ENCODE measurements around the gene CYP4F3. TPM values are rescaled to one million over a fixed set of nuclear protein-coding genes. Genes with fewer than 3 reads are reported as not detected.
A peak's percentile ranks its signal among the peaks of the same experiment; 100 is the strongest.
"Not testable (repeated sequence)": the region's sequence is repeated elsewhere in the genome, so short reads cannot be mapped to it uniquely, and the experiment has no call there.

Gene CYP4F3
- total and polyA plus RNA-seq, 4 donors = 0.71 to 0.90 TPM; not detected in 2

- Histone ChIP-seq H3K4me3 (ENCODE audit: low read length in 2 of 2) (no peak overlapping the region), H3K36me3 (ENCODE audit: control insufficient read depth in 1 of 2, insufficient read depth in 2 of 2, low read length in 1 of 2) (no peaks in the 10 kb centered on the region), H3K27me3 (ENCODE audit: control insufficient read depth in 1 of 2, insufficient read depth in 2 of 2, low read length in 1 of 2) (no peaks in the 10 kb centered on the region), H3K27ac (ENCODE audit: low read depth in 1 of 2, low read length in 2 of 2) (no peak overlapping the region), H3K4me1 (ENCODE audit: control insufficient read depth in 1 of 2, insufficient read depth in 2 of 2, low read length in 2 of 2) (no peaks in the 10 kb centered on the region), H3K9me3 (ENCODE audit: control insufficient read depth, low read length) (peaks cover 2% of the 10 kb centered on the region)
- 75 to 80% methylated on average over 5 of the region's 5 CpGs for WGBS, 2 donors
- DNase-seq (no peak), ATAC-seq (ENCODE audit: low FRiP score) (no peak)
- intact Hi-C loops (cut with DNase I) = no loop called here
Measured at GRCh38 chr19:15671237-15671821, 30.6 kb downstream of the CYP4F3 start.

GRCh38 chr19:15671891-15672579 is 31.3 kb downstream of the CYP4F3 start:
- intact Hi-C loops (cut with DNase I) = no loop called here

GRCh38 chr19:15672580-15673175 is 32.0 kb downstream of the CYP4F3 start, which contains the start of gene CYP4F12:
CYP4F12 (plus strand) TSS chr19:15673087; CDS start chr19:15673530, 443 bp downstream.
- intact Hi-C loops (cut with DNase I) = no loop called here
- no peaks in the 10 kb centered on the region for H3K4me1 ChIP-seq (ENCODE audit: control insufficient read depth in 1 of 2, insufficient read depth in 2 of 2, low read length in 2 of 2)
- peak; percentile 92 for ATAC-seq (ENCODE audit: low FRiP score)
- peak; percentile 86 to 91 for DNase-seq
- WGBS, 2 donors = 36 to 38% methylated on average over 6 of the region's 6 CpGs
- H3K9me3 ChIP-seq (ENCODE audit: control insufficient read depth, low read length) = no peaks in the 10 kb centered on the region
- H3K27ac ChIP-seq (ENCODE audit: low read depth in 1 of 2, low read length in 2 of 2) = no peak within 1 kb of the TSS
- H3K36me3 ChIP-seq (ENCODE audit: control insufficient read depth in 1 of 2, insufficient read depth in 2 of 2, low read length in 1 of 2) = no peaks in the 10 kb centered on the region
- H3K4me3 ChIP-seq (ENCODE audit: low read length in 2 of 2) = no peak within 1 kb of the TSS
- H3K27me3 ChIP-seq (ENCODE audit: control insufficient read depth in 1 of 2, insufficient read depth in 2 of 2, low read length in 1 of 2) = no peaks in the 10 kb centered on the region

More at GRCh38 chr19:15671891-15672579, 31.3 kb downstream of the CYP4F3 start:
- H3K27ac ChIP-seq (ENCODE audit: low read depth in 1 of 2, low read length in 2 of 2) = no peak overlapping the region
- H3K4me1 ChIP-seq (ENCODE audit: control insufficient read depth in 1 of 2, insufficient read depth in 2 of 2, low read length in 2 of 2) = no peaks in the 10 kb centered on the region
- H3K4me3 ChIP-seq (ENCODE audit: low read length in 2 of 2) = no peak overlapping the region
- no peak for ATAC-seq (ENCODE audit: low FRiP score)
- no peaks in the 10 kb centered on the region for H3K9me3 ChIP-seq (ENCODE audit: control insufficient read depth, low read length)
- H3K27me3 ChIP-seq (ENCODE audit: control insufficient read depth in 1 of 2, insufficient read depth in 2 of 2, low read length in 1 of 2) = no peaks in the 10 kb centered on the region
- WGBS, 2 donors = 56 to 57% methylated on average over 10 of the region's 10 CpGs
- DNase-seq = no peak
- H3K36me3 ChIP-seq (ENCODE audit: control insufficient read depth in 1 of 2, insufficient read depth in 2 of 2, low read length in 1 of 2) = no peaks in the 10 kb centered on the region

GRCh38 chr19:15673176-15673654 is 32.5 kb downstream of the CYP4F3 start:
- intact Hi-C loops (cut with DNase I) = no loop called here
- Histone ChIP-seq H3K9me3 (ENCODE audit: control insufficient read depth, low read length) (no peaks in the 10 kb centered on the region), H3K36me3 (ENCODE audit: control insufficient read depth in 1 of 2, insufficient read depth in 2 of 2, low read length in 1 of 2) (no peaks in the 10 kb centered on the region), H3K27me3 (ENCODE audit: control insufficient read depth in 1 of 2, insufficient read depth in 2 of 2, low read length in 1 of 2) (no peaks in the 10 kb centered on the region), H3K4me1 (ENCODE audit: control insufficient read depth in 1 of 2, insufficient read depth in 2 of 2, low read length in 2 of 2) (no peaks in the 10 kb centered on the region), H3K4me3 (ENCODE audit: low read length in 2 of 2) (no peak overlapping the region), H3K27ac (ENCODE audit: low read depth in 1 of 2, low read length in 2 of 2) (no peak overlapping the region)
- no peak for DNase-seq
- peak; percentile 16 for ATAC-seq (ENCODE audit: low FRiP score)
- 21 to 27% methylated on average over 9 of the region's 9 CpGs for WGBS, 2 donors

- intact Hi-C loops (cut with DNase I) = no loop called here
- Histone ChIP-seq H3K4me3 (ENCODE audit: low read length in 2 of 2) (no peak overlapping the region), H3K27me3 (ENCODE audit: control insufficient read depth in 1 of 2, insufficient read depth in 2 of 2, low read length in 1 of 2) (peaks cover 0 to 2% of the 10 kb centered on the region in 2 donors), H3K27ac (ENCODE audit: low read depth in 1 of 2, low read length in 2 of 2) (no peak overlapping the region), H3K4me1 (ENCODE audit: control insufficient read depth in 1 of 2, insufficient read depth in 2 of 2, low read length in 2 of 2) (no peaks in the 10 kb centered on the region), H3K9me3 (ENCODE audit: control insufficient read depth, low read length) (no peaks in the 10 kb centered on the region), H3K36me3 (ENCODE audit: control insufficient read depth in 1 of 2, insufficient read depth in 2 of 2, low read length in 1 of 2) (no peaks in the 10 kb centered on the region)
- DNase-seq (no peak), ATAC-seq (ENCODE audit: low FRiP score) (no peak)
- 44 to 49% methylated on average over 3 of the region's 3 CpGs for WGBS, 2 donors
Measured at GRCh38 chr19:15675560-15675959, 34.9 kb downstream of the CYP4F3 start.

DNA sequence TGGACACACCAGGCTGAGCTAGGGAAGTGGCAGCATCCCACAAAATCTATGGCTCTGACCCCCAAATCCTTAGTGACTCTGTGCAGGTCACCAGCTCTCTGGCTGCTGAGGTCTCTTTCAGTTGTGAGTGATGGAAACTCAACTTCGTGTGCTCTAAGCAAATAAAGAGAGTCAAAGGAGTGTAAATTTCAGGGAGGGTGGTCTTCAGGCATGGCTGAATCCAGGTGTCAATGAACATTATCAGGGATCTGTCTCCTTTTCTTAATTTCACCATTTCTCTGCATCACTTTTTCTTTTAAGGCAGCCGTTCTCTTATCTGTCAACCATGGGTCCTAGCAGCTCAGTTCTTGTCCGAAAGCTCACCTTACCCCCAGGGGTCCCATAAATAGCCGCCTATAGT is 38.4 kb downstream of the CYP4F3 start:
- H3K9me3 ChIP-seq (ENCODE audit: control insufficient read depth, low read length) = no peaks in the 10 kb centered on the region
- H3K27ac ChIP-seq (ENCODE audit: low read depth in 1 of 2, low read length in 2 of 2) = no peak overlapping the region
- WGBS, 2 donors = 13 to 15% methylated on average over 4 of the region's 4 CpGs
- no peaks in the 10 kb centered on the region for H3K4me1 ChIP-seq (ENCODE audit: control insufficient read depth in 1 of 2, insufficient read depth in 2 of 2, low read length in 2 of 2)
- intact Hi-C loops (cut with DNase I) = no loop called here
- ATAC-seq (ENCODE audit: low FRiP score) = no peak
- DNase-seq = no peak
- H3K36me3 ChIP-seq (ENCODE audit: control insufficient read depth in 1 of 2, insufficient read depth in 2 of 2, low read length in 1 of 2) = no peaks in the 10 kb centered on the region
- H3K27me3 ChIP-seq (ENCODE audit: control insufficient read depth in 1 of 2, insufficient read depth in 2 of 2, low read length in 1 of 2) = peaks cover 0 to 2% of the 10 kb centered on the region in 2 donors
- no peak overlapping the region for H3K4me3 ChIP-seq (ENCODE audit: low read length in 2 of 2)

DNA sequence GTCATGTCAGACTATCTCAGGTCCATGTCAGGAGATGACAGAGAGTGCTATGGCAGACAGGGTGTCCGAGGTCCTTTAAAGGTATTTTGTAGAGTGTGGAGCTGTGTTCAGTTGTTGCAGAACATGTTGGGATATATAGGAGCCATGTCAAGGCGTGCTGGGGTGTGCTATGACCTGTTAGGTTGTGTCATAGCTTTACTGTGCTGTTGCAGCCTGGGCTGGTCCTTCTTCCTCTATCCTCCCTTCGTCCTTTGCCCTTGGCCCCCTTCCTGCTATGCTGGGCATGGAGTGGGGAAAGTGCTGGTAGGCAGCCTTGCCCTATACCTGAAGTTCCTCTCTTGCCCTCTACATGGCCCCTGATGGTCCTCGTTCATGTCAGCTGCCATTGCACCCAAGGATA is 39.2 kb downstream of the CYP4F3 start:
- ATAC-seq (ENCODE audit: low FRiP score); DNase-seq; H3K27me3 ChIP-seq (ENCODE audit: control insufficient read depth in 1 of 2, insufficient read depth in 2 of 2, low read length in 1 of 2); H3K9me3 ChIP-seq (ENCODE audit: control insufficient read depth, low read length); H3K4me3 ChIP-seq (ENCODE audit: low read length in 2 of 2); H3K4me1 ChIP-seq (ENCODE audit: control insufficient read depth in 1 of 2, insufficient read depth in 2 of 2, low read length in 2 of 2); H3K36me3 ChIP-seq (ENCODE audit: control insufficient read depth in 1 of 2, insufficient read depth in 2 of 2, low read length in 1 of 2); H3K27ac ChIP-seq (ENCODE audit: low read depth in 1 of 2, low read length in 2 of 2); intact Hi-C loops (cut with DNase I): not testable (repeated sequence)
- 49 to 52% methylated on average over 4 of the region's 4 CpGs for WGBS, 2 donors

DNA sequence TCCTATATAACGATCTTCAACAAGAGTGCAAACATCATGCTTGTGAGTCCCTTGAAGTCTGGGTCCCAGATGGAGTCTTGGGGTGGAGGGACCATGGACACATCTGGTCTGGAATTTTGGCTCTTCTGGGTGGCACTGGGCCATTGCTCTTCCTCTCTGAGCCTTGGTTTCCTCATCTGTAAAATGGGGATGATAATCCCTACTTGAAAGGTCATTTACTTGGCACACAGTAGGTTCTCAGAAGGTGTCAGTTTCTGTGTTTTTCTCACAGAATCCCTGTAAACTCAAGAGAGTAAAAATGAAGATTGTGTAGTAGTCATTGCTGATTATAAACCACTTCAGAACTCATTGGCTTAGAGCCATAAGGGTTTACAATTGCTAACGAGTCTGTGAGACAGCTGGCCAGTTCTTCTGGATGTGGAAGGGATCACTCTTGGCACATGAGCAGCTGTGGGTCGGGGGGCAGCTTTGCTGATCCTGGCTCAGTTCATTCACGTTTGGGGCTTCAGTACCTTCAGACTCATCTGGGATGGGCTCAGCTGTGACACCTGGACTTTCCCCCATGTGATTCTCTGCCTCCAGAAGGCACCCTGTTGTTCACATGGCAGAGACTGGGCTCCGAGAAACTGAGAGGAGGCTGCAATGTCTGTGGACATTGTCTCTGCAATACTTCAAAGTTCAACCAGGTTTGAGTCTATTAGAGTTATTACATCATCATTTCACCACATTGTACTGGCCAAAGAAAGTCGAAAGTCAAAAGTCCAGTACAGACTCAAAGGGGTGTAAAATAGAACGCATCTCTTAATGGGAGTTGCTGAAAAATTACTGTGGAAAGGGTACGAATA is 40.0 kb downstream of the CYP4F3 start:
- H3K27ac ChIP-seq (ENCODE audit: low read depth in 1 of 2, low read length in 2 of 2) = no peak overlapping the region
- intact Hi-C loops (cut with DNase I) = no loop called here
- peaks cover 0 to 2% of the 10 kb centered on the region in 2 donors for H3K27me3 ChIP-seq (ENCODE audit: control insufficient read depth in 1 of 2, insufficient read depth in 2 of 2, low read length in 1 of 2)
- no peak overlapping the region for H3K4me3 ChIP-seq (ENCODE audit: low read length in 2 of 2)
- DNase-seq = no peak
- no peaks in the 10 kb centered on the region for H3K9me3 ChIP-seq (ENCODE audit: control insufficient read depth, low read length)
- H3K36me3 ChIP-seq (ENCODE audit: control insufficient read depth in 1 of 2, insufficient read depth in 2 of 2, low read length in 1 of 2) = no peaks in the 10 kb centered on the region
- no peak for ATAC-seq (ENCODE audit: low FRiP score)
- 50 to 53% methylated on average over 8 of the region's 8 CpGs for WGBS, 2 donors
- no peaks in the 10 kb centered on the region for H3K4me1 ChIP-seq (ENCODE audit: control insufficient read depth in 1 of 2, insufficient read depth in 2 of 2, low read length in 2 of 2)

Data from aorta (tissue), 5 donors.